NAMALWA (cell line): ENCODE results near the gene AUH.

ENCODE experiments used
- DNase-seq: peaks from one replicate; pipeline ENCODE4 v3.0.0-alpha.2; 2015; ENCODE audit warnings: low spot score

Gene AUH

GRCh38 chr9:91340395-91340967, 21.2 kb downstream of the AUH start:
- DNase-seq: no peak

GRCh38 chr9:91338681-91339080, 23.0 kb downstream of the AUH start:
- no peak for DNase-seq

- no peak for DNase-seq
Measured at GRCh38 chr9:91336786-91337185, 24.9 kb downstream of the AUH start.

DNA sequence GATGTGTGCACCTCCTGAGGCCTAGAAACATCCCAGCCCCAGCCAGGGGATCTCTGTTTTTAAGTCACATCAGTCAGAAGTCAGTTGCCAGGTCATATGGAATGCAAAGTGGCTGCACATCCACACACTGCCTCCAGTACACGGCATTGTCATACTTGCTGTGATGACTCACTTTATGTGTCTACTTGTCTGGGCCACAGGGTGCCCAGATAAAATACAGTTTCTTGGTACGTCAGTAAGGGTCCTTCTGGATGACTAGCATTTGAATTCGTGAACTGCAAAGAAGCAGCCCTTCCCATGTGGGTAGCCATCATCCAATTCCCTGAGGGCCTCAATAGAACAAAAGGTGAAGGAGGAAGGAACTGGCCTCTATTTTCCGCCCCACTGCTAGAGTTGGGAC, 27.7 kb downstream of the AUH start:
- DNase-seq: no peak

- DNase-seq: no peak
Measured at GRCh38 chr9:91333551-91333950, 28.2 kb downstream of the AUH start.

DNA sequence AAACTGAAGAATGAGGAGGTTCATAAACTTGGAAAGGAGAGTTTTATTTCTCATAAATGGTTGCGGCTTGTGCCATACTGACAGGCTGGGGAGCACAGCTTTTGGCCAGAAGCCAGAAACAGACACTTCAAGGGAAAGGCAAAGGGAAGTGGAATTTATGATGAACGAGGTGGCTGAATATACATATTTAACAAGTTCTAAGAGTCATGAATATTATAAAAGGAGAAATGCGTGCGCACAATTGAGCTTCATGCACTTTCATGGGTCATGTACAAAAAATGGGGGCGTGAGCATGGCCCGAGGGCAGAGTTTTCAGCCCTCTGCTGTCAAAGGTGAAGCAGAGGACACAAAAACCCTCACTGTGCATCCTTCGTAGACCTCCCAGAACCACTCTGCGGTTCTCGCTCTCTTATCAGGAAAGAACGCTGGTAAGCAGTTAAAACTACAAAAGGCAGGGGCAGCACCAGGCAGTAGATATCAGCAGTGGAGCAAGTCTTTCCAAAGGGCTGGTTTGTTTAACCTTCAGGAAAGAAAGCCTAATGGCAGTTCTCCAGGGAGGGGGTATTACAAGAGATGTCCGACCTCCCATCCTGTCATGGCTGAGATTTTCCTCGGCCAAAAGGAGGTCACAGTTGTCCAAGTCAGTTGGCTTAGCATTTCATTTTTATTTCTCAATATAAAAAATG, 29.0 kb downstream of the AUH start:
- no peak for DNase-seq

- no peak for DNase-seq
Measured at GRCh38 chr9:91331849-91332248, 29.9 kb downstream of the AUH start.

DNA sequence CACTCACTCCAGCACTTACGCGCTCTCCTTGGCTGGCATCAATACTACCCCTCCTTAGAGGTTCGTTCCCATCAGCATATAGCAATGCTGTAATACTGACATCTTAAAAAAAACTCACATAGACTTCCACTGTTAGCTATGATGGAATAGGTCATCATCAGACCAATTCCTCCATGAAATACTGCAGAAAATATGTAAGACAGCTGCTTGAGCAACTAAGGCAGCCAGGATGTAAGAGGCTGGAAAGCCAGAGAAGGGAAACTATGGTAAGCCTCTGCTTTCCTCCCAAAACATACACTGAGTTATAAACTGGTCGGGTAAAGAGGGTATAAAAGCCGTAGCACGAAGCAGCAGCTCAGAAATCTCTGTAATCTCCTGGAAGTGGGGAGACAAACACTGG, 33.5 kb downstream of the AUH start:
- no peak for DNase-seq

DNA sequence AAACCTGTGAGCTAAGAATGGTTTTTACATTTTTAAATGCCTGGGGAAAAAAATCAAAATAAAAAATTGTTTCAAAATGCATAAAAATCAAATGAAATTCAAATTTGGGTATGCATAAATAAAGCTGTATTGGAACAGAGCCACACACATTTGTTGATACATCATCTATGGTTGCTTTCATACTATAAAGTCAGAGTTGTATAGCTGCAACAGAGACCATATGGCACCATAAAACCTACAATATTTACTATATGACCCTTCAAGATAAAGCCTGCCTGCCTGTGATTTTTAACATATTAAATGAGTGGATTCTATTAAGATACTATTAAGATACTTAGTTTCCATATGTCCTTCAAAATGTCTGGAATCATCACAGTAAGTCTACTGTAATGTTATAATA, 40.0 kb downstream of the AUH start:
- no peak for DNase-seq

GRCh38 chr9:91320299-91320698, 41.4 kb downstream of the AUH start:
- DNase-seq: no peak

DNA sequence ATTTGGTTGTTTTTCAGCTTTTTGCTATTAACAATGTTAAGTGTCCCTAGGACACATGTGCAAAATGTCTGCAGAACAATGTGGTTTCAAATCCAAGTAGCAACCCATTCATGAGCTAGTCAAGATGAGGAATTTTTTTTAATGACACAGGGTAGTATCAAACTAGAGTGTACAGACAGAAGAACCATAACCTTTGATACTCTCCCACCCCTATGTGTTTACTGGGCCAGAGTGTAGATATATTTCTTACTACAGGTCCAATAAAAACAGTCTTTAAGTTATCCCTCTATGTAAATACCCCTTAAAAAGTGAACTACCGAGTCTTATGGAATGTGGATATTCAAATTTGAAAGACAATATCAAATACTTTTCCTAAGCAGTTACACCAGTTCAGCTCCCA, 45.6 kb downstream of the AUH start:
- no peak for DNase-seq

DNA sequence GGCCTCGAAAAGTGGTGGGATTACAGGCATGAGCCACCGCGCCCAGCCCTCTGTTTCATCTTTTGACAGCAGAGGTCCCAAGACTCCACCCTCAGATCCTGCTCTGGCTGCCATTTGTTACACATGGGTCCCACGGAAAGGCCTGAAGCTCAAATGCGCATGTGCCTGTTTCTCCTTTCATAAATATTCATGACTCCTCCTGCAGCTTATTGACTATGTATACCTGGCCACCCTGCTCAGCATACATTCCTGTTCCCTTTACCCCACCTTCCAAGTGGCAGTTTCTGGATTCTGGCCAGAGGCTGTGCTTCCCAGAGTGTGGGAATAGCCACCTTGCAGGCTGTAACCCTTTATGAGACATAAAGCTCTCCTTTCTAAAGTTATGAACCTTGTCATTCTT, 46.5 kb downstream of the AUH start:
- no peak for DNase-seq

- no peak for DNase-seq
Measured at GRCh38 chr9:91312717-91313325, 48.9 kb downstream of the AUH start.

DNA sequence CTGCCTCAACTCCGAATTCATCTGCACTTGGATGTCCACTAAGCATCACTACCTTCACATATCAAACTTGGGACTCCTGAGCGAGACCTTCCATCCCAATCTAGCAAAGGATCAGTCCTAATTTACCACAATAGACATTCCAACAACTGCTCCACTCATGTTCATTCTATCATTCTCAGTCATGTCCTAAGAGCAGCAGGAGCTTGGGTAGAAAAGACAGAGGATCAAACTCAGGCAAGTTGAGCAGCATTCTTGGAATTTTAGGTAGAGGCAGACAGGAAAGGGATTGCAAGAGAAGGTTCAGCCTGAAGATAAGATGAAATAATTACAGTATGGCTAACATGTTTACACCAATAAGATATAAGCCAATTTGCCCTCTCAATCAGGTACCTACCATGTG, 51.7 kb downstream of the AUH start:
- DNase-seq: no peak

DNA sequence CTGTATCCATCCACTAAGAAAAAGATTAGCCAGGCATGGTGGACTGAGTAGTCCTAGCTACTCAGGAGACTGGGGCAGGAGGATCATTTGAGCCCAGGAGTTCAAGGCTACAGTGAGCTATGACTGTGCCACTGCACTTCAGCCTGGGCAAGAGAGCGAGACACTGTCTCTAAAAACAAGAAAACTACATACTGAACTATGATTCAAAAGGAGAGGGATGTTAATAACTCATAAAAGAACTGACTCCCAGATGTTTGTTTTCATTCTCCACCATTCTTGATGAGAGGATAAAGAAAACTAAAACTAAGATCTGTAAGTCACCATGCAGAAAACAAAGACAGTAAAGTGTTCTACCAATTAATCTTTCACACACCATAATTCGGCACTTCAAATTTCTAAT, 53.5 kb downstream of the AUH start:
- no peak for DNase-seq

DNA sequence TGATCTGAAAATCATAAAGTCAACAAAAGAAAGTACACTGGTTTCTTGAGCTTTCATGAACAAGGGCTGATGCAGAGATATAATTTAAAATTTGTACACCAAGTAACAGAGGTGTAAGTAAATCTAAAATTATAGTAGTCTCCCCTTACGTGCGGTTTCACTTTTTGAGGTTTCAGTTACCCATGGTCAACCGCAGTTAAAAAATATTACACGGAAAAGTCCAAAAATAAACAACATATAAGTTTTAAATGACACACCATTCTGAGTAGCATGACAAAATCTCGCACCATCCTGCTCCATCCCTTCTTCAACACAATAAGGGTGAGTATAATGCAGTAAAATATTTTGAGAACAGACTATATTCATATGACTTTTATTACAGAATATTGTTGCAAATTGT, 54.4 kb downstream of the AUH start:
- no peak for DNase-seq

DNA sequence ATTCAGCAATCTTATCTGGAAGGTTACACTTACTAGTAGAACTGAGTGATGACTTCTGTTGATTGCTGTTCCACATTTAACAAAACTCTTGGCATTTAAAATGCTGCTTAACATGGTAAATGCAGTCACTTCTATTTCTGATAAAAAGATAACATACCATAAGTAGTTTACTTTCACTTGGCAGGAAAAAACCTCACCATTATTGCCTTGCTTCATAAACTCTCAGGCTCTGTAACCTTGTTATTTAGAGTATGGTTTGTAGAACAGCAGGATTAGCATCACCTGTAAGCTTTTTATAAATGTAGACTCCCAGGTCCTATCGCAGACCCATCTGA, 55.5 kb downstream of the AUH start:
- DNase-seq: no peak

DNA sequence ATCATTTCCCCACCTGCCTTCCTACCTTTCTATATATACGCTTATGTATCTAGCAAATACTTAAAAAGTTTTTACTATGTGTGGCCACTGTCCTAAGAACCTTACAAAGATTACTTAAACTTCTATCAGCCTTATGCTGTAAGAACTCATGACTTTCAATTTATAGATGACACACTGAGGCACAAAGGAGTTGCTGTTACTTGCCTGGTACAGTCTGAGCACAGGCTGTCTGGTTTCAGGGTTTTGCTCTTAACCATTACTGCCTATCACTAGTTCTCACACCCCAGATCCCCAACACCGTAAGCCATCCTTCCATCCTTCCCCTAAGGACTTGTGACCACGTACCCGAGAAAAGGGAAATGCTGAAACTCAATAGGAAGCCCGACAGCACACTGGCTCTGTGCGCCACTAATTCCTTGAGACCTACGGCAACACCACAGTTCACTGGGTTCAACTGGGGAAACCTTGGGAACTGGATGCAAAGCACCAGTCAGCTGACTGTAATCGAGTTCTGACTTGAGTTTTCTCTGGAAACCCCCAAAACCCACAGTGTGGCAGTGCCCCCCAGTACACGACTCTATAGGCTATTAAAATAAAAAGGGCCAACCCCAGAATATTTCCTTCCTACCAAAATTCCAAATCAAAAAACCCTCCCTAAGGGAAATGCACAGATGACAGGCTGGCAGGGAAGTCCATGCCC, 56.0 kb downstream of the AUH start:
- DNase-seq: no peak

GRCh38 chr9:91303741-91304415, 57.8 kb downstream of the AUH start:
- DNase-seq: no peak

DNA sequence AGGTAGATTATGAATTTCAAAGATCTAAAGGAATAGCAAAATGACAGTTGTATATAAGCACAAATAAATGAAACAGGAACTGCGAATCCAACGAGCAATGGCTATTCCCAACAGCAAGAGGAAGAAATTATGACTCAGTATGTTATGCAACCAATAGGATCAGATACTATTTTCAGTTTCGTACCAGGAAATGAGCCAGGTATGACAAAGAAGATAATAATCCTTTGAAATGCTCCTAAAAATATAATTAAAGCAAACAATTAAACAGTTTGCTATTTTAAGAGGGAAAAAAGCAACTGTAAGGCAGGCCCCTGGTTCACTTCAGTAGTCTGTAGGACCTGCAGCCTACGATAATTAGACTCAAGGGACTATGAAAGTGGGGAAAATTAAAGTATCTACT, 58.9 kb downstream of the AUH start:
- no peak for DNase-seq

DNA sequence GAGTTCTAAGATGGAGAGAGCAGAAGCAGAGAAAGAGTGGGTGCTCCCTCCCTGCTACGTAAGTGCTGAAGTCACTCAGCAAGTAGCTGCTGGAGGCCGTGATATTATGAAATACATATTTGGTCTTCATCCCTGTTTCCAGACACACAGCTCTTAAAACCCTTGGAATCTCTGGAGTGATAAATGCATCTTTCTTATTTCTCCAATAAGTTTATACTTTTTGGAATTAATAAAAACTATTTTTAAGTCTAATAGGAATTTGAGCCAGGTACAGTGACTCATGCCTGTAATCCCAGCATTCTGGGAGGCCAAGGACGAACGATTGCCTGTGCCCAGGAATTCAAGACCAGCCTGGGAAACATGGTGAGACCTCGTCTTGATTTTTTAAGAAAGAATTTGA, 60.6 kb downstream of the AUH start:
- no peak for DNase-seq

DNA sequence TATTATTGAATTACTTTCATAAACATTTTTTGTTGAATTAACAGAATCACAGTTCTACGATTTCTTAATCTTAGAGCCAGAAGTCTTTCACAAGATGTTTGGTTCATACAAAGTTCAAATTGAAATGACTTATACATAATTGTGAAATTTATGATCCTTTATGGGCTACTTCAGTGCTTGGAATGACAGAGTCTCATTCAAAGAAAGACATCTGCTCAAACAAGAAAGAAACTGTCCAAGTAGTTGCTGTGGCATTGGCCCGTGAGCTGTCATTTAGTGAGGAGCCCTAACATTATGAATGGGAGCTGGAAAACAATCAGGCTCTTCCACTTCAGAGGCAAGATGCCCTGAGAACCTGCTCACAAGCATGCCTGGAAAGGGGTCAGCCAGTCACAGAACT, 63.4 kb downstream of the AUH start:
- no peak for DNase-seq

DNA sequence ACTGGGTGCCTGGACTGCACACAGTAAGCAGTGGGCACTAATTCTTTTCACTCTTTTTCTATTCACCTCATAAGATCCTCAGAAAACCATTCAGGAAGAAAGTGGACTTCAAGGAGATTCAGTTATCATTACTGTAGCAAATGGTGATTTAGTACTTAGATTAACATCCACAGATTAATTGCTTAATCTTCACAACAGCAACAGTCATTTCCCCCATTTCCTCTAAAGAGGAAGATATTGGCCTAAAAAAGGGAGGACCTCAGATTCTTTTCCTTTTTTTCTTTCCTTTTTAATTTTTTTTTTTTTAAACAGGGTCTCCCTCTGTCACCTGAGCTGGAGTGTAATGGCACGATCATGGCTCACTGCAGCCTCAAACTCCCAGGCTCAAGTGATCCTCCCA, 64.4 kb downstream of the AUH start:
- no peak for DNase-seq
